ENCODE data around the gene SOS1. TPM values are rescaled to one million over a fixed set of nuclear protein-coding genes. Genes with fewer than 3 reads are reported as not detected.

SOS1 gene
- total and polyA plus RNA-seq, 2 experiments from 2014 or later, result 15.3 to 31.6 TPM

GRCh38 chr2:38991899-38992298 is 129.0 kb downstream of the SOS1 start:
- peaks cover 2% of the 10 kb centered on the region for H3K4me1 ChIP-seq (ENCODE audit: low read depth)
- no peak overlapping the region for H3K4me3 ChIP-seq
- H3K27me3 ChIP-seq, result no peaks in the 10 kb centered on the region
- peaks cover 51% of the 10 kb centered on the region for H3K36me3 ChIP-seq
- no peak for DNase-seq (ENCODE audit: low read depth in 1 of 2, low spot score in 1 of 2)
- TF ChIP-seq CTCF (IDR thresholded peaks at IDR 0.05; ENCODE audit: low read depth, low read length), result no peak
- no peaks in the 10 kb centered on the region for H3K9me3 ChIP-seq (ENCODE audit: low read depth)
- peak overlapping the region; percentile 13 for H3K27ac ChIP-seq

- no peak overlapping the region for H3K4me3 ChIP-seq
- peaks cover 2% of the 10 kb centered on the region for H3K4me1 ChIP-seq (ENCODE audit: low read depth)
- H3K27me3 ChIP-seq, result no peaks in the 10 kb centered on the region
- H3K27ac ChIP-seq, result no peak overlapping the region
- no peak for TF ChIP-seq CTCF (IDR thresholded peaks at IDR 0.05; ENCODE audit: low read depth, low read length)
- no peak for DNase-seq (ENCODE audit: low read depth in 1 of 2, low spot score in 1 of 2)
- H3K9me3 ChIP-seq (ENCODE audit: low read depth), result no peaks in the 10 kb centered on the region
- peaks cover 40% of the 10 kb centered on the region for H3K36me3 ChIP-seq
Measured at GRCh38 chr2:38988716-38989115, 132.1 kb downstream of the SOS1 start.

- H3K36me3 ChIP-seq, result peaks cover 26% of the 10 kb centered on the region
- DNase-seq (ENCODE audit: low read depth in 1 of 2, low spot score in 1 of 2), result no peak
Measured at GRCh38 chr2:38982498-38982897, 138.4 kb downstream of the SOS1 start.

GRCh38 chr2:38981670-38982357 is 139.0 kb downstream of the SOS1 start:
- TF ChIP-seq CTCF (IDR thresholded peaks at IDR 0.05; ENCODE audit: low read depth, low read length), result no peak
- H3K4me3 ChIP-seq, result no peak overlapping the region
- no peak overlapping the region for H3K27ac ChIP-seq
- peaks cover 23% of the 10 kb centered on the region for H3K36me3 ChIP-seq
- peaks cover 4% of the 10 kb centered on the region for H3K4me1 ChIP-seq (ENCODE audit: low read depth)
- no peaks in the 10 kb centered on the region for H3K27me3 ChIP-seq
- no peak for DNase-seq (ENCODE audit: low read depth in 1 of 2, low spot score in 1 of 2)
- no peaks in the 10 kb centered on the region for H3K9me3 ChIP-seq (ENCODE audit: low read depth)

More at GRCh38 chr2:38982498-38982897, 138.4 kb downstream of the SOS1 start:
- Histone ChIP-seq H3K4me3 (no peak overlapping the region), H3K4me1 (ENCODE audit: low read depth) (peaks cover 4% of the 10 kb centered on the region), H3K9me3 (ENCODE audit: low read depth) (no peaks in the 10 kb centered on the region), H3K27ac (no peak overlapping the region), H3K27me3 (no peaks in the 10 kb centered on the region)
- TF ChIP-seq CTCF (IDR thresholded peaks at IDR 0.05; ENCODE audit: low read depth, low read length), result no peak

- Histone ChIP-seq H3K4me3 (no peak overlapping the region), H3K27me3 (no peaks in the 10 kb centered on the region), H3K4me1 (ENCODE audit: low read depth) (peaks cover 4% of the 10 kb centered on the region), H3K36me3 (peaks cover 20% of the 10 kb centered on the region), H3K27ac (no peak overlapping the region), H3K9me3 (ENCODE audit: low read depth) (no peaks in the 10 kb centered on the region)
- TF ChIP-seq CTCF (IDR thresholded peaks at IDR 0.05; ENCODE audit: low read depth, low read length), result no peak
- no peak for DNase-seq (ENCODE audit: low read depth in 1 of 2, low spot score in 1 of 2)
Measured at GRCh38 chr2:38981003-38981669, 139.7 kb downstream of the SOS1 start.

Measured in cardiac muscle cell (in vitro differentiated cells and primary cell).